ENCODE data around the gene RNPS1. TPM values are rescaled to one million over a fixed set of nuclear protein-coding genes. Genes with fewer than 3 reads are reported as not detected.

RNPS1 gene
- total and polyA plus RNA-seq, 2 donors (not counting 1 experiment from before 2014, with no cell fraction given) = 209 to 265 TPM

GRCh38 chr16:2208308-2208707, 59.6 kb downstream of the RNPS1 start:
- H2AFZ ChIP-seq (ENCODE audit: insufficient read depth, low read depth, low read length, poor library complexity, severe bottlenecking) = no peak overlapping the region
- intact Hi-C loops (cut with micrococcal nuclease) = no loop called here
- no peak overlapping the region for H3K27ac ChIP-seq (ENCODE audit: low read length in 2 of 2)
- peaks cover 10% of the 10 kb centered on the region for H4K20me1 ChIP-seq (ENCODE audit: control insufficient read depth, insufficient read depth, low read length, poor library complexity, severe bottlenecking)
- no peak for TF ChIP-seq CTCF (IDR thresholded peaks at IDR 0.05)
- TF ChIP-seq EZH2 (IDR thresholded peaks at IDR 0.05; ENCODE audit: borderline replicate concordance, insufficient read depth, low read depth, low read length, poor library complexity, severe bottlenecking) = no peak
- peaks cover 24% of the 10 kb centered on the region for H3K79me2 ChIP-seq (ENCODE audit: control insufficient read depth, insufficient read depth, low read length)
- peaks cover 16 to 27% of the 10 kb centered on the region in 2 donors for H3K4me1 ChIP-seq (ENCODE audit: control insufficient read depth in 2 of 2, insufficient read depth in 2 of 2, low read length in 2 of 2)
- H3K4me1 Mint-ChIP-seq = peaks cover 30% of the 10 kb centered on the region
- H3K9ac ChIP-seq (ENCODE audit: low read length) = no peak overlapping the region
- H3K4me2 ChIP-seq (replicated peaks; ENCODE audit: low read depth, low read length, poor library complexity, severe bottlenecking) = no peak overlapping the region
- no peaks in the 10 kb centered on the region for H3K27me3 Mint-ChIP-seq
- peaks cover 0 to 37% of the 10 kb centered on the region in 2 experiments for H3K36me3 ChIP-seq (replicated peaks in 1 of 2; ENCODE audit: control extremely low read depth in 1 of 2, control insufficient read depth in 1 of 2, extremely low read depth in 1 of 2, insufficient read depth in 2 of 2, low read length in 1 of 2)
- no peaks in the 10 kb centered on the region for H3K9me3 Mint-ChIP-seq (ENCODE audit: insufficient read depth)
- no peaks in the 10 kb centered on the region for H3K9me3 ChIP-seq (ENCODE audit: control extremely low read depth in 1 of 3, control insufficient read depth in 2 of 3, insufficient read depth in 1 of 3, low read length in 2 of 3)
- no peak overlapping the region for H3K27ac Mint-ChIP-seq
- CTCF ChIA-PET = interaction anchor here (0.5 kb wide), 1 partner anchor 302 kb away, joined by 3 read pairs; no protein-coding TSS in a partner anchor
- no peak overlapping the region for H3K4me3 Mint-ChIP-seq
- H3K27me3 ChIP-seq (replicated peaks in 1 of 4; ENCODE audit: control extremely low read depth in 1 of 4, control insufficient read depth in 3 of 4, insufficient read depth in 4 of 4, low read length in 3 of 4) = no peaks in the 10 kb centered on the region
- POLR2A ChIA-PET = interaction anchor here (0.6 kb wide), 1 partner anchor 12 kb away, joined by 6 read pairs; no protein-coding TSS in a partner anchor
- 97% methylated on average over 23 of the region's 23 CpGs for WGBS (ENCODE audit: insufficient coverage)
- H3K4me3 ChIP-seq (ENCODE audit: control extremely low read depth in 1 of 5, extremely low read depth in 1 of 5, insufficient read depth in 1 of 5, low read depth in 2 of 5, low read length in 4 of 5) = no peak overlapping the region
- ATAC-seq (ENCODE audit: low read depth) (no peak), DNase-seq (no peak)

GRCh38 chr16:2207872-2208271, 60.1 kb downstream of the RNPS1 start:
- Histone ChIP-seq H3K79me2 (ENCODE audit: control insufficient read depth, insufficient read depth, low read length) (peaks cover 22% of the 10 kb centered on the region), H3K36me3 (replicated peaks in 1 of 2; ENCODE audit: control extremely low read depth in 1 of 2, control insufficient read depth in 1 of 2, extremely low read depth in 1 of 2, insufficient read depth in 2 of 2, low read length in 1 of 2) (peaks cover 0 to 37% of the 10 kb centered on the region in 2 experiments), H2AFZ (ENCODE audit: insufficient read depth, low read depth, low read length, poor library complexity, severe bottlenecking) (no peak overlapping the region), H3K27ac (ENCODE audit: low read length in 2 of 2) (no peak overlapping the region), H3K9me3 (ENCODE audit: control extremely low read depth in 1 of 3, control insufficient read depth in 2 of 3, insufficient read depth in 1 of 3, low read length in 2 of 3) (no peaks in the 10 kb centered on the region), H4K20me1 (ENCODE audit: control insufficient read depth, insufficient read depth, low read length, poor library complexity, severe bottlenecking) (peaks cover 6% of the 10 kb centered on the region), H3K4me1 (ENCODE audit: control insufficient read depth in 2 of 2, insufficient read depth in 2 of 2, low read length in 2 of 2) (peaks cover 12 to 23% of the 10 kb centered on the region in 2 donors), H3K9ac (ENCODE audit: low read length) (no peak overlapping the region), H3K4me3 (ENCODE audit: control extremely low read depth in 1 of 5, extremely low read depth in 1 of 5, insufficient read depth in 1 of 5, low read depth in 2 of 5, low read length in 4 of 5) (no peak overlapping the region), H3K27me3 (replicated peaks in 1 of 4; ENCODE audit: control extremely low read depth in 1 of 4, control insufficient read depth in 3 of 4, insufficient read depth in 4 of 4, low read length in 3 of 4) (no peaks in the 10 kb centered on the region), H3K4me2 (replicated peaks; ENCODE audit: low read depth, low read length, poor library complexity, severe bottlenecking) (no peak overlapping the region)
- ChIA-PET CTCF (interaction anchor here (0.5 to 1.3 kb wide), 2 partner anchors 13 to 303 kb away, joined by 3 to 4 read pairs; no protein-coding TSS in a partner anchor), POLR2A (interaction anchor here (0.6 kb wide), 1 partner anchor 12 kb away, joined by 6 read pairs; no protein-coding TSS in a partner anchor)
- H3K4me3 Mint-ChIP-seq = peak overlapping the region; percentile 32
- H3K9me3 Mint-ChIP-seq (ENCODE audit: insufficient read depth) = no peaks in the 10 kb centered on the region
- H3K27ac Mint-ChIP-seq = peak overlapping the region; percentile 27
- 98% methylated on average over 9 of the region's 9 CpGs for WGBS (ENCODE audit: insufficient coverage)
- ATAC-seq (ENCODE audit: low read depth) (no peak), DNase-seq (no peak)
- TF ChIP-seq CTCF (IDR thresholded peaks at IDR 0.05) (no peak), EZH2 (IDR thresholded peaks at IDR 0.05; ENCODE audit: borderline replicate concordance, insufficient read depth, low read depth, low read length, poor library complexity, severe bottlenecking) (no peak)
- intact Hi-C loops (cut with micrococcal nuclease) = no loop called here
- H3K27me3 Mint-ChIP-seq = no peaks in the 10 kb centered on the region
- H3K4me1 Mint-ChIP-seq = peaks cover 27% of the 10 kb centered on the region

Measured in B cell (primary cell).